ENCODE data around the gene DOK6.
A peak's percentile ranks its signal among the peaks of the same experiment; 100 is the strongest.

The DOK6 gene

DNA sequence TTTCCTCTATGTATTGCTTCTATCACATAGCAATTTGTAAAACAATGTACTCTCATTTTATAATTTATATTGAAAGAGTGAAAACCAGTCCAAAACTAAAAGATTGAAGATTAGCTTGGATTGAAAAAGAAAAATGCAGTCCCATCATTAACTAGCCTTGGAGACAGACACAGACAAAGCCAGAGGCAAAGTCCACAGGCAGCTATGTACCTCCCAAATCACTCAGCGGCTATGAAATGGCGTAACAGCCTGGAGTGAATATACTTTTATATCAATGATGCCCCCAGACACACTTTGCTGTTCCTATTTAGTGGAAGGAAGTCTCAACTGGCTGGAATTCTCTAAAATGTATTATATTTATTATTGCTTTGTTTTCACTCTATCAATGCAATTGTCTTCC, 33.6 kb upstream of the DOK6 start:
- DNase-seq (ENCODE audit: insufficient read length, low spot score): no peak
- TF ChIP-seq, protein P1, sequence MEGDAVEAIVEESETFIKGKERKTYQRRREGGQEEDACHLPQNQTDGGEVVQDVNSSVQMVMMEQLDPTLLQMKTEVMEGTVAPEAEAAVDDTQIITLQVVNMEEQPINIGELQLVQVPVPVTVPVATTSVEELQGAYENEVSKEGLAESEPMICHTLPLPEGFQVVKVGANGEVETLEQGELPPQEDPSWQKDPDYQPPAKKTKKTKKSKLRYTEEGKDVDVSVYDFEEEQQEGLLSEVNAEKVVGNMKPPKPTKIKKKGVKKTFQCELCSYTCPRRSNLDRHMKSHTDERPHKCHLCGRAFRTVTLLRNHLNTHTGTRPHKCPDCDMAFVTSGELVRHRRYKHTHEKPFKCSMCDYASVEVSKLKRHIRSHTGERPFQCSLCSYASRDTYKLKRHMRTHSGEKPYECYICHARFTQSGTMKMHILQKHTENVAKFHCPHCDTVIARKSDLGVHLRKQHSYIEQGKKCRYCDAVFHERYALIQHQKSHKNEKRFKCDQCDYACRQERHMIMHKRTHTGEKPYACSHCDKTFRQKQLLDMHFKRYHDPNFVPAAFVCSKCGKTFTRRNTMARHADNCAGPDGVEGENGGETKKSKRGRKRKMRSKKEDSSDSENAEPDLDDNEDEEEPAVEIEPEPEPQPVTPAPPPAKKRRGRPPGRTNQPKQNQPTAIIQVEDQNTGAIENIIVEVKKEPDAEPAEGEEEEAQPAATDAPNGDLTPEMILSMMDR (IDR thresholded peaks at IDR 0.05; ENCODE audit: insufficient read depth, missing control alignments): no peak
- FAIRE-seq: no peak

DNA sequence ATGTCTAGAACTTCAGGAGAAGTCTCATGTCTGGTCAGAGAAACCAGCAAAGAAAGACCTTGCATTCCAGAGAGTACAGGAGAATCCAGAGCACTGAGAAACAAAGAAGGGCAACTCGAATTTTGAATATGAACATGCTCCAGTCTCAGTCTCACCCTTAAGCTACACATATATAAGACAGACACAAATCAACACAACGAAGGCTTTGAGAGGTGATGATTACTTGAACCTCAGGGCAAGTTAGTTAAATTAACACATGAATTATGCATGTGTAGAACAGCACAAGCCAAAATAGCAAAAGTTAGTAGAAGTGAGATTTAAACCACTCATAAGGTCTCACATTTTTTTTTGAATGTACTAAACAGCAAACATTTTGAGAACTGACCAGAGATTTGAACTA, 29.0 kb upstream of the DOK6 start:
- FAIRE-seq (peak; percentile 100), DNase-seq (ENCODE audit: insufficient read length, low spot score) (no peak)
- TF ChIP-seq, protein P1 (IDR thresholded peaks at IDR 0.05; ENCODE audit: insufficient read depth, missing control alignments): no peak

DNA sequence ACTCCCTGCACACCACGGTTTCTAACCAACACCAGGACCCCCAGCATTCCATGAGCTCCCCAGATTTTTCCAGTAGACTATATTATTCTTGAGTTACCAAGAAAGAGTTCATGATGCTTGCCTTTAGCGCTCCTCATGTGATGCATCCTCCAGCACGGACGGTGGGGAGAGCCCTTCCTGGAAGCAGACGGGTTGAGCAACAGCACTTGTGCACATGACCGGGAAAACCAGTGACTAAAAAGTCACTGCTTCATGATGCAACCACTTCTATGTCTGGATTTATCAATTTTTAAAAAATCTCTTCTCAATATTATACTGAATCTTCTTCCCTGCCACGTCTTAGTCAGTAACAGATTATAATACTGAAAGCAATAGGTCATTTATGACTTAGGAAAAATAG, 20.4 kb upstream of the DOK6 start:
- TF ChIP-seq, protein P1 (IDR thresholded peaks at IDR 0.05; ENCODE audit: insufficient read depth, missing control alignments): no peak
- DNase-seq (ENCODE audit: insufficient read length, low spot score) (no peak), FAIRE-seq (no peak)

DNA sequence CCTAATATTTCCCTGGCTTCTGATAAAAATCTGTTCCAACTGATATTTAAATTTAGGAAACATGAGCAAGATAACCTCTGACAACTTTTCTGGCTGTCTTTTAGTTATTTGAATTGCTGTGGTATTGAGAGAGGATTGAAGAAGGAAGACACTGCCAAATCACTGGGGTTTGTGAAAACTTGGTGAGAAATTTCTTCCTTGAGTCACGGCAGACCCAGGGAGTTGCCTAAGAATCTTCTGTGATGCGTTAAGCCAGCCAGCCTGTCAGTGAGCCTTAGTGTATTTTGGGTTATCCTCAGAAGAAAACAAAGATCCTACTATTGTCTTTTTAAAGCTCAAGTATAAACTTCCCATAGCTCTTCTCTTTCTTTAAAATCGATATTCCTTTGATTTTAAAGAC, 17.5 kb upstream of the DOK6 start:
- FAIRE-seq (no peak), DNase-seq (ENCODE audit: insufficient read length, low spot score) (no peak)
- TF ChIP-seq, protein P1 (IDR thresholded peaks at IDR 0.05; ENCODE audit: insufficient read depth, missing control alignments): no peak

DNA sequence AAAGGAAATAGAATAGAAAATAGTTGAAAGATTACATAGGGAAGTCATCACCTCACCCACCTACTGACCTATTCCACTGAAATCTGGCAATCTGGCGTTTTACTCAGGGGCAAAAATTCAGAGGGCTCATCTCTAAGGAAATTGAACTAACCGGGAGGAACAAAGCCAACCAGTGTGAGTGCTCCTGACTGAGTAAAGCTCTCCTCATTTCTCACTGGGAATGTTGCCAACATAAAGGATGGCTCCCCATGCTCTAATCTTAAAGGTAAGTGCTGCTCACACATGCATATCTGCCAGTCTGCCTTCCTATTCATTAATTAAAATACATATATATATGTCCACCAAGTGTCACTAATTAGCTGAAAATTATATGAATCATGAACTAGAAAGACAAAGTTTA, 13.5 kb upstream of the DOK6 start:
- TF ChIP-seq, protein P1 (IDR thresholded peaks at IDR 0.05; ENCODE audit: insufficient read depth, missing control alignments): no peak
- FAIRE-seq: no peak
- DNase-seq (ENCODE audit: insufficient read length, low spot score): no peak

DNA sequence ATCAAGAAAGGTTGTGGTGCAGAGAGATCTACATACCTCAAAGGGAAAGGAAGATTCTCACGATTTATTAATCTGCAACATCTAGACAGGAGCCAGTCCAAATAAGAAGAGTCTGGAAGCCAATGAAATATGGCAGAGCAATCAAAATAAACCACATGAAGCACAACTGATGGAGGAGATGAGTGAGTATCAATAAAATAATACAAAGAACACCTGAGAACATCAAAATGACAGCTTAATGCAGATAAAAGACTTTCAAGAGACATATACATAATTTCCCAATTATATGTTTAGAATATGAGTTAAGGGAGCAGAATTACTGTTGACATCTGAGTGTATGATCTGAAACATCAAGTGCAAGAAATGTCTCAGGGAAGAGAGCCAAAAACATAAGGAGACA, 12.5 kb upstream of the DOK6 start:
- DNase-seq (ENCODE audit: insufficient read length, low spot score) (no peak), FAIRE-seq (no peak)
- TF ChIP-seq, protein P1 (IDR thresholded peaks at IDR 0.05; ENCODE audit: insufficient read depth, missing control alignments): no peak

DNA sequence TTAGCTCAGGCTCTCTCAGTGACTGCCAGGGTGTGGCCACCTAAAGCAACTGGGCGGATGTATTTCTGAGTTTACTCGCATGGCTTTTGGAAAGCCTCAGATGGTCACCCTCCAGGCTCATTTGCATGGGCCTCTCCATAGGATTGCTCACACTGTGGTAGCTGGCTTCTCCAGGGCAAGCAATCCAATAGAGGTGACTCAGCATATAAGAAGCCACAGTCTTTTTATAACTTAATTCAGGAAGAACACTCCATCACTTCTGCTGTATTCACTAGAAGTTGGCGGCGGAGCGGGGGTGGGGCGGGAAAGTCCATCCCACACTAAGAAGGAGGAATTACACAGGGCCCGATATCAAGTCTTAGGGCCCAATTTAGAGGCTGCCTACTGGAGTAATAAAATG, 3.6 kb upstream of the DOK6 start:
- DNase-seq (ENCODE audit: insufficient read length, low spot score) (no peak), FAIRE-seq (no peak)

More for the DNA sequence above, 3.6 kb upstream of the DOK6 start:
- TF ChIP-seq, protein P1 (IDR thresholded peaks at IDR 0.05; ENCODE audit: insufficient read depth, missing control alignments): no peak

Measured in D721Med (cell line).